Gastrocnemius medialis (tissue), 4 donors: ENCODE results near the gene HRC.

ENCODE experiments used
- CTCF ChIP-seq, 5 experiments: fragments of 450-650 bp in 3 of 5; fragments of 200-600 bp in 2 of 5; sonication (generic) in 2 of 5; IDR thresholded peaks in 4 of 5; conservative IDR thresholded peaks in 1 of 5; 1 replicate in 4 of 5; 2 replicates in 1 of 5; pipeline ENCODE4 v1.5.1; 2016 to 2019; ENCODE audit warnings: antibody characterized with exemption in 5 of 5, mild to moderate bottlenecking in 3 of 5, moderate library complexity in 3 of 5
- POLR2A ChIP-seq, 2 donors: fragments of 450-650 bp; IDR thresholded peaks; one replicate each; pipeline ENCODE4 v1.6.1; 2017; ENCODE audit warnings: antibody characterized with exemption in 2 of 2, mild to moderate bottlenecking in 2 of 2, moderate library complexity in 2 of 2

- TF ChIP-seq CTCF (IDR thresholded peaks at IDR 0.05 in 4 of 5, conservative IDR thresholded peaks at IDR 0.05 in 1 of 5) (no peak), POLR2A (IDR thresholded peaks at IDR 0.05) (no peak)
Measured at GRCh38 chr19:49116544-49116943, 38.7 kb downstream of the HRC start.
